GM12892 (cell line): ENCODE data around the gene DCUN1D2.

Source experiments
- POLR2A ChIP-seq: IDR thresholded peaks from 2 replicates; pipeline ENCODE4 v1.6.1; 2011; ENCODE audit warnings: low read depth, low read length, control low read depth
- POLR2AphosphoS5 ChIP-seq: IDR thresholded peaks from 2 replicates; pipeline ENCODE4 v1.6.1; 2011; ENCODE audit warnings: low read depth, low read length, control low read depth

GRCh38 chr13:113431171-113431570, 59.3 kb downstream of the DCUN1D2 start:
- TF ChIP-seq POLR2A (no peak), POLR2AphosphoS5 (no peak)
